NT2/D1 (cell line): Measurements from ENCODE around the gene GIPC2.

Experiments used
- SUZ12 ChIP-seq: IDR thresholded peaks from 2 replicates; pipeline ENCODE4 v1.6.1; 2011; ENCODE audit not compliant: insufficient read length, insufficient read depth; ENCODE audit errors: extremely low read depth
- YY1 ChIP-seq: IDR thresholded peaks from 2 replicates; pipeline ENCODE4 v1.6.1; 2011; ENCODE audit not compliant: insufficient read length, insufficient read depth
- ZNF274 ChIP-seq: IDR thresholded peaks from 2 replicates; pipeline ENCODE4 v1.6.1; 2011; ENCODE audit warnings: mild to moderate bottlenecking, low read depth, low read length

GRCh38 chr1:78121710-78122109 lies 75.9 kb downstream of the GIPC2 start:
- TF ChIP-seq SUZ12, result no peak
- no peak for TF ChIP-seq ZNF274
- TF ChIP-seq YY1, result no peak
